Activated CD4-positive, CD25-positive, alpha-beta regulatory T cell (primary cell): ENCODE measurements around the gene OGDH.
A peak's percentile ranks its signal among the peaks of the same experiment; 100 is the strongest.
"Not testable (repeated sequence)": the region's sequence is repeated elsewhere in the genome, so short reads cannot be mapped to it uniquely, and the experiment has no call there.

Source experiments
- DNase-seq, 4 experiments: peaks; one replicate each; lab custom pipeline; 2025; lab: John Stamatoyannopoulos, UW

Gene OGDH

DNA sequence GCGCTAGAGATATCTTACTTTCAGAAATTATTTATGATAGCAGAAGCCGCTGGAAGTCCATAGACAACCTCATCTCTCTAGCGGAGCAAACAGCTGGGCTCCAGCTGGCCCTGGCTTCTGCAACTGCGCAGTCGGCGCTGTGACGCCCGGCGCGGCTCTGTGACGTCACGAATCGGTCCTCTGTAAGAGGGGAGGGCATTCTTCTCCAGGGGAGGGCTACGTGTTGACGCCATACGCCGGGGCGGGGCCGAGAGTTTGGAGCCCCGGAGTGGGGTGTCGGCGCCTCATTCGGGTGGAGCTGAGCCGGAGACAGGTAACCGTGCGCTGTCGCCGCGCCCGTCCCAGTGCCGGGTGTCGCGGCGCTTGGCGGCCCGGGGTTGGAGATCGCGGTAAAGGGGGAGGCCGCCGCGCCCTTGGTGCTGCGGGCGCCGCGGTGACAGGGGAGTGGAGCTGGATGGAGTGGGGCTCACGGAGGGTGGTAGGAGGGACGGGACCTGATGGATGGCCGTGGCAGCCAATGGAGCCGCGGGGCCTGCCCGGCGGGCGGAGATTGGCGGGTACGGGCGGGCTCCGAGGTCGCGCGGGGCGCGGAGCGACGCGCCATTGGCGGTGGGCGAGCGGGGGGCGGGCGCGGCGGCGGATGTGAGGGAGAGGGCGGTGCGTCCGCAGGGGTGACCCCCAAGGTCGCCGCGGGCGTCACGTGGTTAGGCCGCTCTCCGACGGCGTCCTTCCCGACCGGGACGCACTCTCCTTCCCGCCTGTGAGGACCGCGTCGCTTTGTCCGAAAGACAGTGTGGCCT, at the start of gene OGDH:
OGDH (plus strand) TSS at position 287 of the 800 bp plus-strand sequence. CDS start 17,717 bp downstream, outside the sequence.
- DNase-seq = peak; percentile 97 to 99 (median 98)

GRCh38 chr7:44557485-44557884, 48.9 kb upstream of the OGDH start:
- no peak for DNase-seq

DNA sequence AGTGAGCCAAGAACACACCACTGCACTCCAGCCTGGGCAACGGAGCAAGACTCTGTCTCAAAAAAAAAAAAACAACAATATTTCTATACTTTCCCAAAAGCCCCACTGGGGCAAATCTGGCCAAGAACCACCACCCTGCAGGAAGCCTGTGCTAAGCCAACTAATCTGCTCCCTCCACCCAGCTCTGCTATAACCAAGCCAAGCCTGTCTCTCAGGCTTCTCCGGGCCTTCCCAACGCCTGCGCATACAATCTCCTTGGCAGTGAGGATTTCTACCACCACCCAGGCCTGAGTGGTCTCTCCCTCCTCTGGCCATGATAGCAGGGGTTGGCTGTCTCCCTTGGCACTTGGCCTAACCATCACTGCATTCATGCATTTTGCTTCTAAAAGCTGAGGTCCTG, 46.9 kb upstream of the OGDH start:
- no peak for DNase-seq

- DNase-seq = no peak
Measured at GRCh38 chr7:44561481-44561880, 44.9 kb upstream of the OGDH start.

DNA sequence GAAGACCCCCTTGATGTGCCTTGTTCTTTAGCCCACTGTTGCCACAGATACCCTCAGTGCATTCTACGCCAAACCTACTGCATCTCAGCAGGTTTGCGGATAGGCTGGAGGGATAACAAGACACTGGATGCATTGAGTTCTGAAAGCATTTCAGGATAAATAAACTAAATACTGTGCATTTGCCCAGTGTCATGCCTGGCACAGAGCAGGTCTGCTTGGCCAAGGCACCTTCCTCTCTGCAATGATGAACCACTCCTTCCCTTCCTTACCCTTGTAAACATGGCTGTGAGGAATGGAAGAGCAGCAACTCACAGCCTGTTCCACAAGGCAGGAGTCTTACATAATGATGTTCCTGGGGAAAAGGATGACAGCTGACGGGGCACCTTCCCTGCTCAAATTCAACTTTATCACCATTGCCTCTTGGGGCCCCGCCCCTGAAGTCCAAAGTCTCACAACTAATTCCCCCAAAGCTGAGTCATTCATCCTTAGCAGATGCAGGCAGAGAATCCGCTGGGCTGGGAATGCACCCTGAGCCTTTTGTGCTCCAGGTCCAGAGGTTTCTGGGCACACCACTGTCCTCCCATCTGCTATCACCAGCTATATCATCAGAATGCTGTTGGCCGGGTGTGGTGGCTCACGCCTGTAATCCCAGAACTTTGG, 44.3 kb upstream of the OGDH start:
- DNase-seq = no peak

- not testable (repeated sequence) for DNase-seq
Measured at GRCh38 chr7:44562622-44562962, 43.8 kb upstream of the OGDH start.

GRCh38 chr7:44563171-44563679, 43.2 kb upstream of the OGDH start:
- DNase-seq = no peak

DNA sequence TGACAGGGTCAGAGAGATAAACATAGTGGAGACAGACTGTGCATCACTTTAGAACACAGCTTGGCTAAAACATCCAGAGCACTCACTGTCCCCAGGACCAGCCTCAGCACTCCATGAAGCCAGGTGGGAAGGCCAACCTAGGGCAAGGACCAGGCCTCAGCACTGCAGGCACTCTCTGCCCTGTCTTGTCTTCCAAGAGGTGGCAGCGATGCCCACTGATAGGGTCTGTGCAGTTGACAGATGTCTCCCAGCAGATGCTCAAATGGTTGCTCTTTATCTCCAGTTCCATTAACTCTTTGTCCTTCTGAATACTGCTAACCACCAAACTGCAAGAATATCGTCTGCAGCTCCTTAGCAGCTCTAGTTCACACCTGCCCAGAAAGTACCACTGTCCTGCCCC, 41.8 kb upstream of the OGDH start:
- DNase-seq = no peak

DNA sequence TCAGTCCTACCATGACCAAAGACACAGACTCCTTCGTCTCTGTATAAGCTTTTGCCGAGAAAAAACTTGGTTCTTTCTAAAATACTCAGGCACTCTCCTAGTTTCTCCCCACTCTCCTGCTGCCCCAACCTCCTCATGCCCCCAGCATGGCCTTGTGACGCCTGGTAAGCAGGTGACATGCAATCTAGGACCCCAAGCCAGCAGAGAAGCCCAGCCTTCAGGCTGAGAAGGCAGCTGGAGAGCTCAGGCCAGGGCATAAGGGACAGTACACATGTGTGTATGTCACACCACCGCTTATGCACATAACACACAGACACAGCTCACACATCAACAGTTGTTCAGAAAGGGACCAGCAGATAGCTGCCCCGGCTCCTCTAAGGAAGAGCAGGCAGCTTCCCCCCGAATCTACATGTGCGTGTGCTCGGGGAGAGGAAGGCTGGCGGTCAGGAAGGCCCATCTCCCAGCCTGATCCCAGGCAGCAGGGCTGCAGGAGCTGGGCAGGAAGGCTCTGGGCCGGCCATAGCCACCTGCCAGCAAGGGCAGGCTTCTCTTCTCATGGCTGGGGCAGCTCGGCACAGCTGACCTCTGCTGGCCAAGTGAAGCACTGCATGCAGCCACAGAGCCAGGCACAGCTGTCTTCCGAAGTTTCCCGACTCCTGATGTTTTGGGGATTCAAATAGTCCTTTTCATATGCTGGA, 41.2 kb upstream of the OGDH start:
- DNase-seq = peak; percentile 22 to 55 (median 30)

GRCh38 chr7:44565795-44566559, 40.5 kb upstream of the OGDH start:
- DNase-seq = no peak

DNA sequence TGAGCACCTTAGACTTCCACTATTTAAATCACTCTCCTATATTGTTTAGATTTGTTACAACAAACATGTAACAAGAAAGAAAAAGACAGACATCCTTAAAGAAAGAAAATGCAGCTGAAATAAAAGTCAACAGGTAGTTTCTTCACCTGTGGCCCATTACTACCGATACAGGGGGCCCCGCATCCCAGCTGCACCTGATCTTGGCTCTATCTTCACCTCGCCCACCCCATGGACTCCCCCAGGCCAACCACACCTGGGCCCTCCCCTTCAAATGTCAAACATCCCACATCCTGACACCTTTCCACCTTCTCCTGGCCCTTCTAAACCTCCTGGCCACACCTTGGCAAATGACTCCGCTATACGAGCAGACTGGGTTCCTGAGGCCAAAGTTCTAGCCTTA, 39.7 kb upstream of the OGDH start:
- DNase-seq = no peak

- no peak for DNase-seq
Measured at GRCh38 chr7:44567884-44568283, 38.5 kb upstream of the OGDH start.

GRCh38 chr7:44568771-44569560, 37.5 kb upstream of the OGDH start:
- no peak for DNase-seq

- DNase-seq = no peak
Measured at GRCh38 chr7:44569959-44570358, 36.5 kb upstream of the OGDH start.

DNA sequence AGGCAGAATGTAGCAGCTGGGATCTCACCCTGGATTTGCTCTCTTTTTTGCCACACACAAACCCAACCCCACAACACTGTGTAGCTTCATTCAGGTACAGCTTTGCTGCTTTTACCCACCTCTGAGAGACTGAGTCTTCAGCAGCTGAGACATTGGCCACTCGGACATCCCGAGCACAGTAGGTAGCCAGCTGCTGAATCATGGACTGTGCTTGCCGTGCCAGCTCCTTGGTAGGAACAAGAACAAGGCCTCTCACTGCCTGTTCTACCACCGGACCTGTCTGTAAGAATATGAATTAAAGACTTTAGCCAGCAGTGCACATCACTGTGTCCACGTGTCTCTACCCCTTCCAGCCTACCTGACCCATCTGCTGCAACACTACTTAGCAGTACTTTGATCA, 33.7 kb upstream of the OGDH start:
- no peak for DNase-seq

- peak; percentile 72 to 87 (median 82) for DNase-seq
Measured at GRCh38 chr7:44573464-44574286, 32.8 kb upstream of the OGDH start, which contains the start of gene DDX56. Gene DDX56, minus strand, starts transcription at chr7:44573908. Its CDS starts 13 bp downstream, at chr7:44573895.

- no peak for DNase-seq
Measured at GRCh38 chr7:44574287-44574872, 32.0 kb upstream of the OGDH start.

DNA sequence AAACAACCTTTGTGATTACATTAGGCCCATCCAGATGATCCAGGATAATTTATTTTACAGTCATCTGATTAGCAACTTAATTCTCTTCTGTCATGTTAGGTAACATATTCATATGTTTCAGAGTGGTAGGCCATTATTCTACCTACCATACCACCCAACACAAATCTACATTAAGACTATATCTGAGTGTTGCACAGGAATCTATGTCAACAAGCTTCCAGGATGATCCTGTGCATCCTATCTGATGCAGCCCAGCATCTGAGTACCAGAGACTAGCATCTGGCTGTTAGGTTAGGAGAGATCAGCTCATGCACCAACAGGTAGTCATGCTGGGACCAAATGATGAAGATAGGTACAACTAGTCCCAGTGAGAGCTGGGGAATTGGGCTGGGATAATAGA, 31.4 kb upstream of the OGDH start:
- DNase-seq = no peak

GRCh38 chr7:44576228-44576627, 30.2 kb upstream of the OGDH start:
- DNase-seq = no peak
